ENCODE results near the gene TAF11L6. TPM values are rescaled to one million over a fixed set of nuclear protein-coding genes. Genes with fewer than 3 reads are reported as not detected.
"Not testable (repeated sequence)": the region's sequence is repeated elsewhere in the genome, so short reads cannot be mapped to it uniquely, and the experiment has no call there.

The TAF11L6 gene
- not detected in 2 replicates for total RNA-seq (ENCODE audit: low replicate concordance)

DNA sequence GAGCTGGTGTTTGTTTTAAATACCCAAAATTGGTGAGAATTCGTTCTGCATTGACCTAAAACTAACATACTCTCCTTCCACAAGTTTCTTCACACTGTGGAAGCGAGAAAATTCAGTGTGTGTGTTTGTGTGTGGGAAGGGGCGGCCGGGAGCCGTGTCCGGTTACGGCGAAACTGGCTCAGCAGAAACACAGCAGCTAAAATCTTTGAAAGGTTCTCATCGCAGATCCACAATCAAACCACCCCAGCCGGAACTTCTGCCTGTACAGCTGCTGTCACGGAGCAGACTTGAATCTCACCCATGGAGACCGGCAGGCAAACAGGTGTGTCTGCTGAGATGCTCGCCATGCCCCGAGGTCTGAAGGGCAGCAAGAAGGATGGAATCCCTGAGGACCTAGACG lies at the start of gene TAF11L6:
Gene TAF11L6 (plus strand): TSS at position 301 of the 400 bp plus-strand sequence.
- not testable (repeated sequence) for H3K27me3 Mint-ChIP-seq (ENCODE audit: insufficient read depth, low read depth); H4K20me1 ChIP-seq (ENCODE audit: low read depth); H3K9ac ChIP-seq; H3K4me2 ChIP-seq; H3K9me3 ChIP-seq (ENCODE audit: low read depth); DNase-seq (ENCODE audit: low spot score); H3K4me1 ChIP-seq; H3F3A ChIP-seq (ENCODE audit: low read depth); H3K79me2 ChIP-seq (ENCODE audit: low read depth); H3K27ac Mint-ChIP-seq; H3K27ac ChIP-seq; H3K27me3 ChIP-seq; H3K36me3 ChIP-seq; H3K36me3 Mint-ChIP-seq; H3K4me1 Mint-ChIP-seq; H3K9me3 Mint-ChIP-seq; H3K4me3 Mint-ChIP-seq; H3K4me3 ChIP-seq; H2AFZ ChIP-seq (replicated peaks)

DNA sequence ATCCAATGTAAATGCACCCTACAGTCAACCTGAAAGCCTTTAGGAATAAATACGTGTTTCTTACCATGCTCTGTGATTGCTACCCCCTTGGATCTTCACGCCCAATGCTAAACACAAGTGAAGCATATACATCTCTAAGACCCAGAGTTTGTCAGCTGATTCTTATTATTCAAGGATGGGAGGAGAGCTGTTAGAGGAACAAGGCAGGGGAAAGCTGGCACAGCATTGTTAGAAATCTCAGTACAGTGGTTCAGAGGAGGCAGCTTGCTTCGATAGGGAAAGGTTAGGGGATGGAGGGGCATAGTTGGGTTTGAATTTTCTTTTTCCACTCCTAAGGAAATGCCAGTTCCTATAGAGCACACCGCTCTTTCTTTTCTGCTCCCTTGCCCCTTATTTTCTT lies 47.1 kb upstream of the TAF11L6 start:
- Mint-ChIP-seq H3K27ac (peak overlapping the region; percentile 9), H3K9me3 (no peaks in the 10 kb centered on the region), H3K4me3 (no peak overlapping the region), H3K36me3 (no peaks in the 10 kb centered on the region), H3K27me3 (ENCODE audit: insufficient read depth, low read depth) (no peaks in the 10 kb centered on the region), H3K4me1 (no peaks in the 10 kb centered on the region)
- Histone ChIP-seq H4K20me1 (ENCODE audit: low read depth) (no peaks in the 10 kb centered on the region), H2AFZ (replicated peaks) (peak overlapping the region; percentile 59), H3K4me1 (no peaks in the 10 kb centered on the region), H3K27me3 (no peaks in the 10 kb centered on the region), H3K4me3 (no peak overlapping the region), H3K9ac (no peak overlapping the region), H3K9me3 (ENCODE audit: low read depth) (no peaks in the 10 kb centered on the region), H3K36me3 (no peaks in the 10 kb centered on the region), H3F3A (ENCODE audit: low read depth) (no peaks in the 10 kb centered on the region), H3K27ac (no peak overlapping the region), H3K4me2 (no peak overlapping the region), H3K79me2 (ENCODE audit: low read depth) (no peaks in the 10 kb centered on the region)
- DNase-seq (ENCODE audit: low spot score): no peak
- no peak for TF ChIP-seq EZH2phosphoT487 (IDR thresholded peaks at IDR 0.05)
- no peak for TF ChIP-seq EZH2 (IDR thresholded peaks at IDR 0.05)
- TF ChIP-seq, protein P1, sequence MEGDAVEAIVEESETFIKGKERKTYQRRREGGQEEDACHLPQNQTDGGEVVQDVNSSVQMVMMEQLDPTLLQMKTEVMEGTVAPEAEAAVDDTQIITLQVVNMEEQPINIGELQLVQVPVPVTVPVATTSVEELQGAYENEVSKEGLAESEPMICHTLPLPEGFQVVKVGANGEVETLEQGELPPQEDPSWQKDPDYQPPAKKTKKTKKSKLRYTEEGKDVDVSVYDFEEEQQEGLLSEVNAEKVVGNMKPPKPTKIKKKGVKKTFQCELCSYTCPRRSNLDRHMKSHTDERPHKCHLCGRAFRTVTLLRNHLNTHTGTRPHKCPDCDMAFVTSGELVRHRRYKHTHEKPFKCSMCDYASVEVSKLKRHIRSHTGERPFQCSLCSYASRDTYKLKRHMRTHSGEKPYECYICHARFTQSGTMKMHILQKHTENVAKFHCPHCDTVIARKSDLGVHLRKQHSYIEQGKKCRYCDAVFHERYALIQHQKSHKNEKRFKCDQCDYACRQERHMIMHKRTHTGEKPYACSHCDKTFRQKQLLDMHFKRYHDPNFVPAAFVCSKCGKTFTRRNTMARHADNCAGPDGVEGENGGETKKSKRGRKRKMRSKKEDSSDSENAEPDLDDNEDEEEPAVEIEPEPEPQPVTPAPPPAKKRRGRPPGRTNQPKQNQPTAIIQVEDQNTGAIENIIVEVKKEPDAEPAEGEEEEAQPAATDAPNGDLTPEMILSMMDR (IDR thresholded peaks at IDR 0.05): no peak

DNA sequence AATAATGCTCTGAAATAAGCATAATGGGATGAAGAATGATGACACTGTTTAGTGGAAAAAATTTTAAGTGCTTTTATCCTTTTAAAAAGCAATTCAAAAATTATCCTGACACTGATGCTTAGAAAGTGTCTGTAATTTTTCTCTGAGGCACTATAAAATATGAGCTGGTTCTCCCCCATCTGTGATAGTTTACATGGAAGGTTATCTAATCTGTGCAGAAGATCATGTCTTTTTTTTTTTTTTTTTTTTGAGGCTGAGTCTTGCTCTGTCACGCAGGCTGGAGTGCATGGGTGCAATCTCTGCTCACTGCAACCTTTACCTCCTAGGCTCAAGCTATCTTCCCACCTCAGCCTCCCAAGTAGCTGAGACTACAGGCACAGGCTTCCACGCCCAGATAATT lies 45.7 kb upstream of the TAF11L6 start:
- Histone ChIP-seq H3K9me3 (ENCODE audit: low read depth) (no peaks in the 10 kb centered on the region), H3K36me3 (no peaks in the 10 kb centered on the region), H3K4me1 (no peaks in the 10 kb centered on the region), H3K9ac (no peak overlapping the region), H3K27me3 (no peaks in the 10 kb centered on the region), H3K4me3 (no peak overlapping the region), H3K27ac (no peak overlapping the region), H3F3A (ENCODE audit: low read depth) (no peaks in the 10 kb centered on the region), H4K20me1 (ENCODE audit: low read depth) (no peaks in the 10 kb centered on the region), H2AFZ (replicated peaks) (no peak overlapping the region), H3K4me2 (no peak overlapping the region), H3K79me2 (ENCODE audit: low read depth) (no peaks in the 10 kb centered on the region)
- H3K4me3 Mint-ChIP-seq: no peak overlapping the region
- H3K27ac Mint-ChIP-seq: no peak overlapping the region
- no peaks in the 10 kb centered on the region for H3K4me1 Mint-ChIP-seq
- H3K9me3 Mint-ChIP-seq: no peaks in the 10 kb centered on the region
- TF ChIP-seq EZH2 (IDR thresholded peaks at IDR 0.05) (no peak), EZH2phosphoT487 (IDR thresholded peaks at IDR 0.05) (no peak)
- TF ChIP-seq, protein P1 (IDR thresholded peaks at IDR 0.05): no peak
- H3K27me3 Mint-ChIP-seq (ENCODE audit: insufficient read depth, low read depth): no peaks in the 10 kb centered on the region
- DNase-seq (ENCODE audit: low spot score): no peak
- no peaks in the 10 kb centered on the region for H3K36me3 Mint-ChIP-seq

GRCh38 chr5:17486464-17487173 lies 41.9 kb upstream of the TAF11L6 start:
- not testable (repeated sequence) for H3F3A ChIP-seq (ENCODE audit: low read depth); H4K20me1 ChIP-seq (ENCODE audit: low read depth); H3K9ac ChIP-seq; H3K27me3 Mint-ChIP-seq (ENCODE audit: insufficient read depth, low read depth); H3K4me2 ChIP-seq; H3K27ac Mint-ChIP-seq; H3K9me3 ChIP-seq (ENCODE audit: low read depth); H3K4me3 ChIP-seq; H3K36me3 ChIP-seq; H3K79me2 ChIP-seq (ENCODE audit: low read depth); H3K36me3 Mint-ChIP-seq; H3K4me1 Mint-ChIP-seq; H3K4me3 Mint-ChIP-seq; H3K27me3 ChIP-seq; H3K9me3 Mint-ChIP-seq; DNase-seq (ENCODE audit: low spot score); H3K27ac ChIP-seq; H2AFZ ChIP-seq (replicated peaks); H3K4me1 ChIP-seq
